Muscle of back (tissue), 11 donors: ENCODE data around the gene VTI1A. TPM values are rescaled to one million over a fixed set of nuclear protein-coding genes. Genes with fewer than 3 reads are reported as not detected.

Experiments
- DNase-seq, 3 donors: peaks; one replicate each; pipeline versions ENCODE4 v3.0.0 to v3.0.0-alpha.2; 2013
- polyA plus RNA-seq, 10 donors: library from polyadenylated mRNA; unstranded; fragments of 120-200 nt; gene quantifications; one replicate each; pipeline ENCODE4 v1.2.1, GENCODE V29; 2013; ENCODE audit not compliant: insufficient read length in 10 of 10

Gene VTI1A
- polyA plus RNA-seq, 10 donors, result 11.9 to 18.4 (median 14.7) TPM

DNA sequence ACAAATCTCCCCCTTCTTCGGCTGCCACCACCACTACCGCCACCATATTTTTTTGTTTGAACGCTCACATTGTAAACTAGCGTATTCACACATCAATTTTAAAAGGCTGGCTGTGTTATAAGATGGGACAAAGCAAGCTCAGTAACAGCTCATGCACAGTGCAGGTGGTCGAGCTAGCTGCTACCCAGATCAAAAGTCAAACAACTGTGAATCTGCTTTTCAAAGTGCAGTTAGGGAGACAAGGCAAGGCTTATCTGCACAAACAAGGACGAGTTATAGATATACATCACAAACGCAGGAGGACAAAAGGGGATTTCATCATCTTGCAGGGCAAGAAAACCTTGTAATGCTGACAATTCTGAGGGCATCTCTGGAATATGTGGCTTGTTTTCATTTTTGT is 231.6 kb downstream of the VTI1A start:
- no peak for DNase-seq

DNA sequence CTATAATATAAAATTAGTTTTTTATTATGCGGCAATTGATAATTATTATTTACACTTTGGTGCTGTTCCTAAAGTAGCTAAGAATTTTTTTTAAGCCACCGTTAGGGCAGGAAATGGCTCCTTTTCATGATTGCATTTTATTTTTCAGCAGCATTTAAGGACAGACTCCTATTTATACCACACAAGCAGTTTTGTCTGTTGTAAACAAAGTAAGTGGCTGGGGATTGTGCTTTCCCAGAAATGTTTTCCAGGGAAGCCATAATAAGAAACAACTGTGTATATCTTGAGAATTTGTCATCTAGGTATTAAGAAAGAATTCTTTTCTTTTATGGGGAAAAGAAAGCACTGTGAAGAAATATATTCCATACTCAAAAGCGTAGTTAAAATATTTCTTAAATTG is 232.0 kb downstream of the VTI1A start:
- peak in 1 of 3 donors; percentile 17 for DNase-seq

DNA sequence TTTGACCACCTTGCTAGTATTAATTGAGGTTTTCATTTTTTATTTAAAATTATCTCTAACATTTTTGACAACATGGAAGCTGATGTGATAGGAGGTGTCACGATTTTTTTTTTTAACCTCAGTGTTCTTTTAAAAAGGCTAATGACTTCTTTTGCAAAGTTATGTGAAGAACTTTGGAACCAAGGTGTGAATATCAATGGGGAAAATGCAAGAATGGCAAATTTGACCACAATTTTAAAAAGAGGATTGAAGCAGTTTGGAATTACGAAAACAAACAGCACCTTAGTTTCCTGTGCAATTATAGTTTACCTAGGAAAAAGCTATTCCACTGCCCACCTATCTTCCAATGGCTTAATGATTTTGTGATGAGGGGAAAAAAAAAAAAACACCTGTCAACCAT is 232.4 kb downstream of the VTI1A start:
- no peak for DNase-seq

DNA sequence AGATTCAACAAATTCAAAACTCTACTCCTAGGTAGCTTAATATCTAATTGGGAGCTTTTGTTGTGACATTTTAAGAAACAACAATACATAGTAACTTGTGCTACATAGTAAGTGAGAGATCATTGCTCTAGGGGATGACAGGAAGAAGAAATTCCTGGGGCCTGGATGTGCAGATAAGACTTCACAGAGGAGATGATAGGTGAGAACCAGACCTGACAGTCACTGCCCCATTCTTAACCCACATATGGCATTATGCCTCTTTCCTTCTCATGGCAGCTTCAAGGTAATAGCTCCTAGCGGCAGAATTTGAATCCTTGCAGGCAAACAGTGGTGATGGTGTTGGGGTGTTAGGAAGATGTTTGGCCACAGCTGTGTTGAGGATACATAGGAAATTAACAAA is 233.6 kb downstream of the VTI1A start:
- DNase-seq, result no peak

DNA sequence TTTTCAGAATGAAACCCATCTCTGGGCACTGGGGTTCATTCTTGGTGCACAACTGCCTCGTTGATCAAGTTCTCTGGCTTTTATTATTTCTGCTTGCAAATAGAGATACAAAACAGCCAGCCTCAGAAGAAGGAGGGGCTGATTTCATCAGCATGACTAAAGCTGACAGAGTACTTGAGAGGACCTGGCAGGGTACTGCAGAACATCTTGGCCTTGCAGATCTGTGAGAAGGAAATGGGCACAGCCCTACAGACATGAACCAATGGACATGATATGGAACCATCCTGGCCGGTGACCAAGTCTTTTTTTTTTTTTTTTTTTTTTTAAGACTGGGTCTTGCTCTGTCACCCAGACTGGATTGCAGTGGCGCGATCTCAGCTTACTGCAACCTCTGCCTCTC is 240.6 kb downstream of the VTI1A start:
- no peak for DNase-seq

DNA sequence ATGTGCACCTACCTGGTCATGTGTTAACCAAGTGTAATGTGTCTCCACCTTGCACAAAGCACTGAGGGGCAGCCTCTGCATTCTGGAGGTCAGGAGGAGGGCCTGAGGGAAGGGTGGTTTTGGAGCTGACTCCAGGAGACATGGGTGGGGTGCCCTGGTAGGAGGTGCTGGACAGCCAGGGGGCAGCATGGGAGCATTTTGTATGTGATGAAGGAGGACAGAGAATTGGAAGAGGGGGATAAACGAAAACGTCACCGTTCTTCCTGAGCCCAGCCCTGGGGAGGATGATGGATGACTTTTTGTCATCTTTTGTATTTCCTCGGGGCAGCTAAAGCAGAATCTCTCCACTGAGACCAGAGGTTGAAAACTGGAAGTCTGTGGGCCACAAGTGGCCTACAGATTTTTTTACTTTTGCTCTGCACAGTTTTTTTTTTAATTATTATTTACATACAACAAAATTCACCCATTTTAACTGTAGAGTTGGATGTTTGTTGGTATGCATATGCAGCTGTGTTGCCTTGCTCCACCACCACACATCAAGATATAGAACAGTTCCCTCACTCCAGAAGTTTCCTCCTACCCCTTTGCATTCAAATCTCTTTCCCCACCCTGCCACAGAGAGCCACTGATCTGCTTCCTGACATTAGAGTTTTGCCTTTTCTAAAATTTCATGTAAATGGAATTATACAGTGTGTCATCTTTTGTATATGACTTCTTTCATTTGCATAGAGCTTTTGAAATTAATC is 242.5 kb downstream of the VTI1A start:
- peak in 1 of 3 donors; percentile 59 for DNase-seq

DNA sequence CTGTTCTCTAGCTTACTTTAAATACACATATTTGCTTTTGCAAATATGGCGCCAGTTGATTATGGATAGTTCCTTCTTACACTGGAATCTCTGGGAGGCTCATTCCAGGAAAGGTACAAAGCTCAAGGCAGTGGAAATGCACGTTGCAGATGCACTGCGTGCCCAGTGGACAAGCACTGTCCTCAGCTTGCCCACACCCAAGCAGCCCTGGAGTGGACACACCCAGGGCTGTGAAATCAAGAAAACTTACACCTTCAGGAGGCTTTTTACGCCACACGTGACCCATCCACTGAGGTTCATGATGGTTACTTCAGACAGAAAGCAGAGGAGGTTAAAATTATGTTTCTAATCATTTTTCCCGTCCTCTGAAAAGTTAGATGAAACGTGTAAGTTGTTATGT is 248.5 kb downstream of the VTI1A start:
- no peak for DNase-seq

DNA sequence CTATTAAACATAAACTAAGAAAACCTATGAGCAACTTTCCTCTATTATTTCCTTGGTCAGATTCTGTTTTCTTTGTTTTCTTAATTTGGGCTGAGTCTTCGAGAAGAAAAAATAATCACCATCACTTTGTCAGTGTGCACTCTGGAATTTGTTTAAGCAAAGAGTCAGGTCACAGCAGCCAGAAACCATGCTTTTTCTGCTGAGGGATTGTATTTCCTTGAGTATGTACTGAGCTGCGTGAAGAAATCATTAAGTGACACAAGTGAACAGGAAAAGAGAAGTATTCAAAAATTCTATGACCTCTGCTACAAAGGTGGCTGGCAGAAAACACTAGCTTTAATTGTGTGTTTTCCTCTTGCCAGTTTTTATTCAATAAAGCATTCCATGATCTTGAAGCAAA is 249.6 kb downstream of the VTI1A start:
- peak in 1 of 3 donors; percentile 50 for DNase-seq

DNA sequence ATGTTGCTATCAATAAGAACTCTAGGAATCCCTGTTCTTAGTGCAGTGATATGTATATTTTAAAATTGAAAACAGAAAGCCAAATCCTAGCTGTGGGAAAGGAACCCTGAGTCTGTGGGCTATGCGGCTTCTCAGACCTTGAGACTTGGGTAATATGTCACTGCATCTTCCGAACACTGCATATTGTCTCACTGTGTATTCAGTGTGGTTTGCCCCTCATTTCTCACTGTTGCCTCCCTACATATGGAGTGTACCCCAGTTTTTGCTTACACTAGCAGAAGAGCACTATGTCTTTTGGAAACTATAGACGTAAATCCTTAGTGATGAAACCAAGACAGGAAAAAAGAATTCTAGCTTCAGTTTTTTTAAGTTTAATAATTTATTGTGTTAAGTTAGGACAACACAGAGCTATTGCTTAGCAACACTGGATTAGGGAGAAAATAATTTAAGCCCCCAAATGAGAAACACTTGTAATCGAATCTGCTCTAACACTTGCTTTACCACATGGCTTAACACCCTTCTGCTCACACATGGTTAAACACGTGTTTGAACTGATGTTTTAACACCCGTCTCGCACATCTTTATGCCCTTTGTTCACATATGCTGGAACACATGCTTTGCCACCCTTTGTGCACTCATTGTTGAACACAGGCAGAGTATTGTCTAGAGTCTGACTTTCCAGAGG is 251.3 kb downstream of the VTI1A start:
- DNase-seq, result peak in 2 of 3 donors; percentile 38 to 82

DNA sequence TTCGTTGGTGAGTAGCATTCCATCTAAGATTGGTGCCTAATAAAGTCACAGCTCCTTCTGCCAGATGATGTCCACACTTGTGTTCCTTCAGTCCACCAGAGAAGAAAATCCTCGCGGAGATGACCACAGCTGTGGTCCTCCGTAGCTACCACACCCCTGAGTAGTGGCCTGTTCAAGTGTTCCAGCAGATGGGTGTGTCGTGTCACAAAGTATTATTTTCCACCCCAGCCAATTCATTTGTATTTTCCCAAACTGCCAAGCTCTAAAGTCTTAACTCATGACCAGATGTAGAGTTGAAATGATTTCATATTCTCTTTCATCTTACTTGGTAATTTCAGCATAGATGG is 251.8 kb downstream of the VTI1A start:
- DNase-seq, result peak in 1 of 3 donors; percentile 53

DNA sequence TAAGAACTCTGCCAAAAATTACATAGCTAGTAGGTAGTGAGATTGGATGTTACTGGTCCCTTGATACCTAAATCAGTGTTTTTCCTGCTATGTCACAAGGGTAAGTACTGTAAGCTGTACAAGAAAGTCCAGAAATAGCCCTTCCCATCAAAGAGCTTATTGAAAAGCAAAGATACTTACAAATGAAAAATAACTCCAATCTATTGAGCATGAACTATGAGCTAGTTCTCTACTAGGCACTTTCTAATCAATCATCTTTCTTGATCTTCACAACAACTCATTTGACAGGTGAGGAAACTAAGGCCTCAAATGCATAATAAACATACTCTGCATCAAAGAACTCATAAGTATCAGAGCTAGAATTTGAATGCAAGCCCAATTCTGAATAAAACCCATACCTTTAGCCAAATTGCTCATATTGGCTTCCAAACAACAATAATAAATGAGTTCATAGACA is 253.2 kb downstream of the VTI1A start:
- DNase-seq, result peak; percentile 59 to 84 (median 68)

DNA sequence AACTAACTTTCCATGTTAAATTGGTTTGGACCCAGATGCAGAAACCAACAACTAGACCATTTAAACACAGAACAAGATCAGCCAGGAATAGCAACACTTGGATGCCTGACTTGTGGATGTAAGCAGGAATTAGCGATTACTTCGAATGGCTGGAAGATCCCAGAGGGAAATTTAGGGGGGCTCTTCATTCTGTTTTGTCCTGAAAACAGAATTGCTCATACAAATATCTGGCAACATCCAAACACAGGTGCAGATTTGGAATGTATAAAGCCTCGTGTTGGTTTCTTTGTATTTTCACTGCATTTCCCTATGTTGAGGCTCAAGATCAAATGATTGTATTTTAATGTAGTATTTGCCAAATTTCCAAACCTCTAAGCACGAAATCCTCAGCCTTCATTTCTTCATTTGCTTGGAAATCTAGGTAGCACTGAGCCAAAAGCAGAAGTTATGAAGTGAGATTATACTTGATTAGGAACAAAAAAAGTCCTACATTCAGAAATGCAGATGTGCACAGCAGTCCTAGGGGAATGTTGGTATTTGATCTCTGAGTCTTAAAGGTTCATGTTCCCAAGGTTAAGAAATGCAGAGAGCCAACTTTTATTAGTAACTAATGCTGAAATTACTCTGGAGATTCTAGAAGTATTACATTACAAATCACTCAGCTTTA is 254.3 kb downstream of the VTI1A start:
- DNase-seq, result peak; percentile 82 to 92 (median 85)

DNA sequence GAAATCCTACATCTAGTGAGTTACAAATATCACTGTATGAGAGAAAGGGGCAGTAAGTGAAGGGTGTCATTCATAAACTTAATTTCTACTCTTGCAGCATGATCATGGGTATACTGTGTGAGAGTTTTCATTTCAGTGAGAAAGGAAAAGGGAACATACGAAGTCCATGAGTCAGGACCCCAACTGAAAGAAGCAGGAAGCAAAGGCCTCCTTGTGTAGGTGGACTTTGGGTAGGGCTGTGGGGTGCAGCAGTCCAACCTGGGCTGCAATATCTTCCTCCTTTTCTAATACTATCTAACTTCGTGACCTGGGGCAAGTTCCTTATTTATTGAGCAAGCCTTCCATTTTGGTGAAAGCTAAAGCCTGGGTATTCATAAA is 254.9 kb downstream of the VTI1A start:
- DNase-seq, result peak in 1 of 3 donors; percentile 27

DNA sequence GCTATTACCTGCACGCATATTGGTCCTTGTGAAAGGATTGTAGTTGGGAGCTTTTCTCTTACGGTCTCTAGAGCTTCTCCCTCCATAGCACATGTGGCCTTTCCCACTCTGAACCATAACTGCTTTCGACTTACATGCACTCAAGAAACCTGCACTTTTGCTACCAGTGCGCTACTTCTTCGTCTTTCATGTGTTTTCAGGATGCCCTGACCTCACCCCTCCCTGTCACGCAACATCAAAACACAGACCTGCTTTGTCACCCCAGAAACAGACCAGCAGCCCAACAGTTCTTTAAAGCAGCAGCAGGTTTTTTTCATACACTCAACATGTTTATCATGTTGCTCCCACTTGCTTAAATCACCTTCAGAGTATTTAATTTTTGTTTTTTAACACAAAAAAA is 259.6 kb downstream of the VTI1A start:
- DNase-seq, result no peak

DNA sequence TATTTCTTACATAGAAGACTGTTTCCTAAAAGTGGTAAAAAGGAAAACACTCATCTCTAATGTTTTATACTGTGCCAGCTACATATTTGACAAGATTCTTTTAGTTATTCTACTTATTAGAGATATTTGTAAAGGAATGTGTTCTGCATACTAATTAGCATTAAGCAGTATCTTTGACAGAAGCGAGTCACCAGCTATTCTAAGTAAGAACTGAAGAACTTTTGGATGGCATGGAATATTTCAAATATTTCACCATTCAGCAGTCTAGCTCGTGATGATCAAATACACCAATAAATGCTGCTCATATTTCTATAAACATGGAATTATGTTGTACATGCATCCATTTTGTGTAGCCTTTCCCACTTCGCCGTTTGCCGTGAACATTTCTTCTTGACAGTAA is 261.4 kb downstream of the VTI1A start:
- DNase-seq, result no peak

DNA sequence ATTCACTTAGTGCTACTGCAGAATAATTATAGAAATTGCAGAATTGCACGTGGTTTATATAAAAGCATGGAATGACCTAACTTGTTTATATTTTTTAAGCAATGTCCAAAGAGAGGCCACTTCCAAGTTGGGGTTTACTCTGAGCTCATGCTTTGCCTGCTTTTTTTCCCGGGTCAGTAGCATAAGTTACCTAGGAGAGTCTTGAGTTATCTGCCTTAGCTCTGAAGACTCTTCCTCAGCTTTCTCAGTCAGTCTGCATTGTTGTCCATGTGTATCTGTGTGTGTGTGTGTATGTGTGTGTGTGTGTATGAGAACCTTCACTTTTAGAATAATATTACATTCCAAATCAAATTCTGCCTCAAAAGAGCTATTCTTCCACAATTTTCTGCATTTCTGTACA is 263.5 kb downstream of the VTI1A start:
- DNase-seq, result no peak

DNA sequence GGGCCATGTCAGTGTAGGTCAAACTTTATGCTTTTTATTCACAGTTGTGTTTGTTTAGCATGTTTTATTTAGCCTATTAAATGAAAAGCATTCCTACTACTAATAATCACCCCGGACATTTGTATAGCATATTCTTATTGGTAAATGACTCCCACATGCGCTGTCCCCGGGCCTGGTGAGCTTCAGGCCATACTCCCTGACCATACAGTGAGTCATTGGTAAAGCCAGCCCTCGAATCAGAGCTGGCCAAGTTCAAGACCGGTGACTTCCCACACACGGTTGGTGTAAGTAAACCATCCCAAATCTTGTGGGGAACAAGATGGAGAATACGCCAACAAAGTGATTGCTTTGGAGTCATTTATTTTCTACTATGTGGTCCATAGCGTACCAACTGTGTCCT is 264.4 kb downstream of the VTI1A start:
- no peak for DNase-seq

DNA sequence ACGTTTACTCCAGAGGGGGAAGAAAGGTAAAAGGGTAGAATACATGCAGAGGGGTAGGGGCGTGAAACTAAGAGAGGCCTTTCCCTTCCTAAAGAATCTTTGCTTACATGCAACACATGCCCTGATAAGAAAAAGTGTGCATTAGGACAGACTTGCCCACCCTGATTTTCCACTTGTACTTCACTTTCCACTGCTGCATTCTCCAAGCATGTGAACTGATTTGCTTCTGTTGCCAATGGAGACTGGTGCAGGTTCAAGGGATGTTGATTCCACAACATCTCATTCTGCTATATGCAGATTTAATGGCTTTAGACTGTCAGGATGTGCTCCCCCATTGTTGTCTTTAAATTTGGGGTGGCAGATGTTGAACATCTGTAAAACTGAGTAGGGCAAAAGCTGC is 265.5 kb downstream of the VTI1A start:
- no peak for DNase-seq

DNA sequence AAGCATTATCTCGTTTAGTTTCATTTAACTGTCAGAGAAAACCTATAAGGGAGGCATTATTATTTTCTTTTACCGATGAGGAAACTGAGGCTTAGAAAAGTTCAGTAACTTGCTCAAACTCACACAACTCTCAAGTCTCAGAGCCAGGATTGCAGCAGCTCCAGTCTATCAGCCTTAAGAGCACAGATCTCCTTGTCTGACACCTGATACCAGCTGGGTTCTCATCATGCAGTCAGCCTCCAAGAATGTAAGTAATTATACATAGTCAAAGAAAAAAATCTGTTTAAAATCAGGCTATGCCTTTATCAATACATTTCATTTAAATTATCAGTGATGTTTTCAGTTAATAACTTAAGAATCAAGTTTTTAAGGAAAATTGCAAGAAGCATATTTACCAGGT is 266.4 kb downstream of the VTI1A start:
- DNase-seq, result no peak

DNA sequence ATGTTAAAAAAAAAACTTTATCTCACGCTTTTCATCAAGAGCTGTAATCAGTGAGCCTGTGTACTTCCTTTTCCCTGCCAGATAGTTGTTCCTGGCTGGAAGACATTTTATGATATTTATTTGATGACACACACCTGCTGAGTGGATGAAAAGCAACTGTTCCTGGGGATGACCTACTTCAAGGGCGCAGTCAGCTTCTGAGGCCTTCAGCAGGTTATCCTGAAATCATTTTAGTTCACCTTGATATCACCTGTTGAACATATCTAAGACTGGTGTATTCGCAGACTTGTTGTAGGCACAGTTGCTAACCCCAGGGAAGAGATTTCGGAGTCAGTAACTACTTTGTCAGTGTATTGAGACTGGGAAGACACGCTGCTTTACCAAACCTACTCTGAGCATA is 268.6 kb downstream of the VTI1A start:
- DNase-seq, result no peak

DNA sequence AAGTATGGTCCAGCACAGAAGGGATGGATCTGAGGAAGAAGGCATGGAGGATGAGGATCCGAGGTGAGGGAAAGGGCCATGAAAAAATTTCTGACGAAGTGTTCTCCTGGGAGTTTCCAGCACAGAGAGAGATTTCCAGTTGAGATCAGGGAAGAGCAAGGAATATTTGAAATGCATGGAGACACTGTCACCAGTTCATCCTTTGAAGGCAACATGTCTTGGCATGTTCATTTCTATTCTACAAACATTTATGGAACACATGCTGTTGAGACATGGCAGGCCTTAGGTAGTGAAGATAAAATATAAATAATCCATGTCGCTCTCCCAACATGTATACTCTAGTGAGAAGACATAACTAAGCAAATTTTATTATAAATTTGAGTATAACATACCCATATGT is 269.1 kb downstream of the VTI1A start:
- DNase-seq, result no peak

DNA sequence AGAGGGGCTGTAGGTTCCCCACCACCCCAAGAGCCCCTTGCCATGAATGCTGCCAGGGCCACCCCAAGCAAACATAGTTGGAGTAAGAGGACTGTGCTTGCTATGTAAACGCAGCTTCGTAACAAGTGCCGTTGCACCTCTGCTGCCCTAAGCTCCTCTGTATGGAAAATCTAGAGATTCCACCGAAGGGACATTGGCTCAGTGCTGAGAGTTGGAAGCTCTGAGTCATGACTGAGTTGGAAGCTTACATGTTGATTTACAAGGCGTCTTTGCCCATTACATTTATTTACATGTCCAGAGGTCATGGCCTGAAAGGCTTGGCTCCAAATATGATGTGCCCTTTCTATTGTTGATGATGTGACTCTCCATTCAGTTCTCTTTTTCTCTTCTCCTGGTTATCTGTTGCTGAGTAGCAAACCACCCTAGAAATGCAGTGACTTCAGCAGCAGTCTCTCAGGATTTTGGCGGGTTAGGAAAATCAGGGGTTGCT is 270.0 kb downstream of the VTI1A start:
- no peak for DNase-seq

DNA sequence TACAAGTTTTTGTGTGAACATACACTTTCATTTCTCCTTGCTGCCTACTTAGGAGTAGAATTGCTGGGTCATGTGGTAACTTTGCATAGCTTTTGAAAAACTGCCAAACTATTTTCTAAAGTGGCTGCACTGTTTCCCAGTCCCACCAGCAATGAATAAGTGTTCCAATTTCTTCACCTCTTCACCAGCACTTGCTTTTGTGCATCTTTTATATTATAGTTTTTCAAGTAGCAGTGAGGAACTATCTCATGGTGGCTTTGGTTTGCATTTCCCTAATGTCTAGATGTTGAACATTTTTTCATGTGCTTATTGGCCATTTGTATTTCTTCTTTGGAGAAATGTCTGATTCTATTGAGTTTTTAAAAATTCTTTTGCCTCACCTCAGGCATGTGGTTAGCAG is 273.2 kb downstream of the VTI1A start:
- DNase-seq, result no peak
